Osteoblast (primary cell): ENCODE measurements around the gene CSTA. TPM values are rescaled to one million over a fixed set of nuclear protein-coding genes. Genes with fewer than 3 reads are reported as not detected.

Source experiments
- DNase-seq: peaks from one replicate; pipeline ENCODE4 v3.0.0; 2011; ENCODE audit warnings: low spot score, mixed read lengths; ENCODE audit not compliant: insufficient read length; ENCODE audit errors: missing footprints
- H2AFZ ChIP-seq: 2 replicates; pipeline ENCODE4 v1.6.0; 2011; ENCODE audit warnings: mild to moderate bottlenecking, low read length
- H3K27ac ChIP-seq: 2 replicates; pipeline ENCODE4 v1.5.1; 2011; ENCODE audit warnings: mild to moderate bottlenecking, low read depth, low read length, moderate library complexity
- H3K27me3 ChIP-seq: 2 replicates; pipeline ENCODE4 v1.6.0; 2012; ENCODE audit warnings: mild to moderate bottlenecking, control low read depth, inconsistent platforms, low read length, moderate library complexity; ENCODE audit not compliant: insufficient read depth
- H3K36me3 ChIP-seq: 2 replicates; pipeline ENCODE4 v1.5.1; 2011; ENCODE audit warnings: mild to moderate bottlenecking, low read length, control low read depth, moderate library complexity; ENCODE audit not compliant: insufficient read depth
- H3K4me1 ChIP-seq: 2 replicates; pipeline ENCODE4 v1.5.1; 2011; ENCODE audit warnings: mild to moderate bottlenecking, low read length, control low read depth, moderate library complexity; ENCODE audit not compliant: insufficient read depth
- H3K4me2 ChIP-seq: 2 replicates; pipeline ENCODE4 v1.6.0; 2011; ENCODE audit warnings: mild to moderate bottlenecking, low read length; ENCODE audit not compliant: insufficient read depth
- H3K4me3 ChIP-seq: fragments of 200-600 bp; sonication (generic); 3 replicates; pipeline ENCODE4 v1.5.1; 2012; ENCODE audit warnings: mild to moderate bottlenecking, low read length, inconsistent platforms; ENCODE audit not compliant: insufficient read depth
- H3K79me2 ChIP-seq: 2 replicates; pipeline ENCODE4 v1.6.0; 2012; ENCODE audit warnings: mild to moderate bottlenecking, low read length, control low read depth, inconsistent platforms; ENCODE audit not compliant: insufficient read depth
- H3K9me3 ChIP-seq: 2 replicates; pipeline ENCODE4 v1.5.1; 2011; ENCODE audit warnings: low read depth, low read length, control low read depth
- H4K20me1 ChIP-seq: 2 replicates; pipeline ENCODE4 v1.6.0; 2012; ENCODE audit warnings: mild to moderate bottlenecking, low read length, control low read depth; ENCODE audit not compliant: insufficient read depth
- CTCF ChIP-seq: IDR thresholded peaks from 2 replicates; pipeline ENCODE4 v1.5.1; 2011; ENCODE audit warnings: mild to moderate bottlenecking, low read depth, low read length, moderate library complexity; ENCODE audit errors: extremely low read depth
- total RNA-seq: library from RNA; depleted of rRNA; stranded (reverse); fragments of >200 nt; gene quantifications from 2 replicates; pipeline ENCODE4 v1.2.3, GENCODE V29; 2012

The CSTA gene
- total RNA-seq, 1 donor, result 18.1 TPM

- H3K27ac ChIP-seq, result no peak overlapping the region
- DNase-seq, result no peak
- H3K9me3 ChIP-seq, result no peaks in the 10 kb centered on the region
Observed at GRCh38 chr3:122299872-122300460, 25.1 kb upstream of the CSTA start.

GRCh38 chr3:122301063-122301462 lies 24.0 kb upstream of the CSTA start:
- no peaks in the 10 kb centered on the region for H3K79me2 ChIP-seq

More at GRCh38 chr3:122299872-122300460, 25.1 kb upstream of the CSTA start:
- H3K27me3 ChIP-seq, result no peaks in the 10 kb centered on the region
- no peak overlapping the region for H3K4me2 ChIP-seq
- H2AFZ ChIP-seq, result no peak overlapping the region
- no peaks in the 10 kb centered on the region for H4K20me1 ChIP-seq
- no peak overlapping the region for H3K4me3 ChIP-seq
- peak; percentile 42 for TF ChIP-seq CTCF
- H3K79me2 ChIP-seq, result no peaks in the 10 kb centered on the region
- no peaks in the 10 kb centered on the region for H3K36me3 ChIP-seq
- no peaks in the 10 kb centered on the region for H3K4me1 ChIP-seq

GRCh38 chr3:122305818-122306621 lies 19.0 kb upstream of the CSTA start:
- Histone ChIP-seq H3K27ac (no peak overlapping the region), H4K20me1 (no peaks in the 10 kb centered on the region), H3K9me3 (no peaks in the 10 kb centered on the region), H3K36me3 (no peaks in the 10 kb centered on the region), H3K4me3 (no peak overlapping the region), H3K4me2 (no peak overlapping the region), H3K27me3 (peaks cover 6% of the 10 kb centered on the region), H3K4me1 (no peaks in the 10 kb centered on the region), H2AFZ (no peak overlapping the region), H3K79me2 (no peaks in the 10 kb centered on the region)
- peak; percentile 14 for TF ChIP-seq CTCF
- no peak for DNase-seq

More at GRCh38 chr3:122301063-122301462, 24.0 kb upstream of the CSTA start:
- H3K4me1 ChIP-seq, result no peaks in the 10 kb centered on the region
- no peak for TF ChIP-seq CTCF
- H3K4me2 ChIP-seq, result no peak overlapping the region
- H3K27ac ChIP-seq, result no peak overlapping the region
- no peaks in the 10 kb centered on the region for H4K20me1 ChIP-seq
- no peaks in the 10 kb centered on the region for H3K9me3 ChIP-seq
- no peak overlapping the region for H3K4me3 ChIP-seq
- H3K36me3 ChIP-seq, result no peaks in the 10 kb centered on the region
- H2AFZ ChIP-seq, result no peak overlapping the region
- peak; percentile 66 for DNase-seq
- H3K27me3 ChIP-seq, result no peaks in the 10 kb centered on the region

- H3K79me2 ChIP-seq, result no peaks in the 10 kb centered on the region
- no peaks in the 10 kb centered on the region for H4K20me1 ChIP-seq
- H3K4me1 ChIP-seq, result no peaks in the 10 kb centered on the region
- no peak overlapping the region for H3K4me2 ChIP-seq
- H3K27ac ChIP-seq, result no peak overlapping the region
- no peaks in the 10 kb centered on the region for H3K36me3 ChIP-seq
- peaks cover 6% of the 10 kb centered on the region for H3K27me3 ChIP-seq
- no peak for TF ChIP-seq CTCF
- H2AFZ ChIP-seq, result no peak overlapping the region
- no peak for DNase-seq
- no peaks in the 10 kb centered on the region for H3K9me3 ChIP-seq
- no peak overlapping the region for H3K4me3 ChIP-seq
Observed at GRCh38 chr3:122306622-122306953, 18.5 kb upstream of the CSTA start.
